22Rv1 (cell line): Measurements from ENCODE around the gene AGAP1.

Experiments
- ZFX ChIP-seq: fragments of 450-650 bp; IDR thresholded peaks from 2 replicates; pipeline ENCODE4 v1.6.1; 2017; ENCODE audit warnings: antibody characterized with exemption, borderline replicate concordance
- TF ChIP-seq, protein P1 (sequence below): fragments of 450-650 bp; IDR thresholded peaks from 2 replicates; pipeline ENCODE4 v1.5.1; 2017; ENCODE audit warnings: mild to moderate bottlenecking

DNA sequence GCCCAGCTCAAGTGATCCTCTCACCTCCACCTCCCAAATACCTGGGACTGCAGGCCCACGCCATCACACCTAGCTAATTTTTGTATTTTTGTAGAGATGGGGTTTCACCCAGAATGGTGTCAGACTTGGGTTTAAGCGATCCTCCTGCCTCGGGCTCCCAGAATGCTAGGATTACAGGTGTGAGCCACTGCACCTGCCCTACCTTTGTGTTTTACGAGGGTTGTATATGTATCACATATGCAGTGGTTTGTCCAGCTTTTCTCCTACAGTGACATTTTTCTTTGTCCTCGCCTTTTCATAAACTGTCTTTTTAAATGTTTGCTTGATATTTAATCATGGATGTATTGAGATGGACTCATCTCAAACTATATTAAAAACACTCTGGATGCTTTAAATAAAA is 38.5 kb downstream of the AGAP1 start:
- TF ChIP-seq, protein P1, sequence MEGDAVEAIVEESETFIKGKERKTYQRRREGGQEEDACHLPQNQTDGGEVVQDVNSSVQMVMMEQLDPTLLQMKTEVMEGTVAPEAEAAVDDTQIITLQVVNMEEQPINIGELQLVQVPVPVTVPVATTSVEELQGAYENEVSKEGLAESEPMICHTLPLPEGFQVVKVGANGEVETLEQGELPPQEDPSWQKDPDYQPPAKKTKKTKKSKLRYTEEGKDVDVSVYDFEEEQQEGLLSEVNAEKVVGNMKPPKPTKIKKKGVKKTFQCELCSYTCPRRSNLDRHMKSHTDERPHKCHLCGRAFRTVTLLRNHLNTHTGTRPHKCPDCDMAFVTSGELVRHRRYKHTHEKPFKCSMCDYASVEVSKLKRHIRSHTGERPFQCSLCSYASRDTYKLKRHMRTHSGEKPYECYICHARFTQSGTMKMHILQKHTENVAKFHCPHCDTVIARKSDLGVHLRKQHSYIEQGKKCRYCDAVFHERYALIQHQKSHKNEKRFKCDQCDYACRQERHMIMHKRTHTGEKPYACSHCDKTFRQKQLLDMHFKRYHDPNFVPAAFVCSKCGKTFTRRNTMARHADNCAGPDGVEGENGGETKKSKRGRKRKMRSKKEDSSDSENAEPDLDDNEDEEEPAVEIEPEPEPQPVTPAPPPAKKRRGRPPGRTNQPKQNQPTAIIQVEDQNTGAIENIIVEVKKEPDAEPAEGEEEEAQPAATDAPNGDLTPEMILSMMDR: no peak
- TF ChIP-seq ZFX: no peak
